ENCODE measurements around the gene PTAFR. TPM values are rescaled to one million over a fixed set of nuclear protein-coding genes. Genes with fewer than 3 reads are reported as not detected.

Gene PTAFR
- total RNA-seq, 5 donors from 2014 or later (not counting 1 experiment from before 2014, with no cell fraction given), result 0.37 to 3.8 (median 0.95) TPM

- Mint-ChIP-seq H3K9me3 (peaks cover 4% of the 10 kb centered on the region in 3 donors), H3K4me1 (peaks cover 20 to 26% (median 25%) of the 10 kb centered on the region in 3 donors), H3K27ac (no peak overlapping the region), H3K27me3 (no peaks in the 10 kb centered on the region), H3K36me3 (peaks cover 27% of the 10 kb centered on the region), H3K4me3 (no peak overlapping the region)
- Histone ChIP-seq H3K36me3 (ENCODE audit: control insufficient read depth in 2 of 2, extremely low read depth in 1 of 2, insufficient read depth in 1 of 2, low read length in 1 of 2) (peaks cover 3 to 13% of the 10 kb centered on the region in 2 donors), H3K27me3 (replicated peaks in 1 of 2; ENCODE audit: control insufficient read depth in 2 of 2, extremely low read depth in 1 of 2, insufficient read depth in 2 of 2, low read length in 1 of 2) (peaks cover 0 to 3% of the 10 kb centered on the region in 2 experiments), H3K4me1 (ENCODE audit: control insufficient read depth in 1 of 2, extremely low read depth in 1 of 2, insufficient read depth in 2 of 2, low read length in 2 of 2) (peaks cover 6 to 59% of the 10 kb centered on the region in 2 experiments), H3K4me3 (ENCODE audit: control insufficient read depth in 1 of 2, extremely low read depth in 1 of 2, low read length in 1 of 2) (no peak overlapping the region), H3K27ac (ENCODE audit: low read length) (no peak overlapping the region), H3K9me3 (no peaks in the 10 kb centered on the region)
- 70% methylated on average over 7 of the region's 8 CpGs for WGBS (ENCODE audit: insufficient coverage)
- POLR2A ChIA-PET, result interaction anchor here in 1 of 2 donors (0.5 kb wide), 1 partner anchor 37 kb away, joined by 3 read pairs; no protein-coding TSS in a partner anchor
- ATAC-seq (replicated peaks in 1 of 4) (no peak), DNase-seq (no peak)
- CTCF ChIA-PET, result no interaction called here
These were observed 18.0 kb upstream of the PTAFR start for GRCh38 chr1:28194326-28195035.

- Mint-ChIP-seq H3K4me3 (no peak overlapping the region), H3K9me3 (no peaks in the 10 kb centered on the region), H3K27me3 (no peaks in the 10 kb centered on the region), H3K27ac (no peak overlapping the region), H3K4me1 (peaks cover 12 to 19% (median 18%) of the 10 kb centered on the region in 3 donors), H3K36me3 (peaks cover 20% of the 10 kb centered on the region)
- Histone ChIP-seq H3K4me1 (ENCODE audit: control insufficient read depth in 1 of 2, extremely low read depth in 1 of 2, insufficient read depth in 2 of 2, low read length in 2 of 2) (peaks cover 0 to 52% of the 10 kb centered on the region in 2 experiments), H3K36me3 (ENCODE audit: control insufficient read depth in 2 of 2, extremely low read depth in 1 of 2, insufficient read depth in 1 of 2, low read length in 1 of 2) (peaks cover 3 to 10% of the 10 kb centered on the region in 2 donors), H3K27ac (ENCODE audit: low read length) (no peak overlapping the region), H3K9me3 (no peaks in the 10 kb centered on the region), H3K27me3 (replicated peaks in 1 of 2; ENCODE audit: control insufficient read depth in 2 of 2, extremely low read depth in 1 of 2, insufficient read depth in 2 of 2, low read length in 1 of 2) (peaks cover 0 to 3% of the 10 kb centered on the region in 2 experiments), H3K4me3 (ENCODE audit: control insufficient read depth in 1 of 2, extremely low read depth in 1 of 2, low read length in 1 of 2) (no peak overlapping the region)
- ChIA-PET POLR2A (no interaction called here), CTCF (no interaction called here)
- WGBS (ENCODE audit: insufficient coverage), result 93% methylated on average over 4 of the region's 8 CpGs
- ATAC-seq (replicated peaks in 1 of 4) (no peak), DNase-seq (no peak)
These were observed 17.2 kb upstream of the PTAFR start for GRCh38 chr1:28193701-28194161.

DNA sequence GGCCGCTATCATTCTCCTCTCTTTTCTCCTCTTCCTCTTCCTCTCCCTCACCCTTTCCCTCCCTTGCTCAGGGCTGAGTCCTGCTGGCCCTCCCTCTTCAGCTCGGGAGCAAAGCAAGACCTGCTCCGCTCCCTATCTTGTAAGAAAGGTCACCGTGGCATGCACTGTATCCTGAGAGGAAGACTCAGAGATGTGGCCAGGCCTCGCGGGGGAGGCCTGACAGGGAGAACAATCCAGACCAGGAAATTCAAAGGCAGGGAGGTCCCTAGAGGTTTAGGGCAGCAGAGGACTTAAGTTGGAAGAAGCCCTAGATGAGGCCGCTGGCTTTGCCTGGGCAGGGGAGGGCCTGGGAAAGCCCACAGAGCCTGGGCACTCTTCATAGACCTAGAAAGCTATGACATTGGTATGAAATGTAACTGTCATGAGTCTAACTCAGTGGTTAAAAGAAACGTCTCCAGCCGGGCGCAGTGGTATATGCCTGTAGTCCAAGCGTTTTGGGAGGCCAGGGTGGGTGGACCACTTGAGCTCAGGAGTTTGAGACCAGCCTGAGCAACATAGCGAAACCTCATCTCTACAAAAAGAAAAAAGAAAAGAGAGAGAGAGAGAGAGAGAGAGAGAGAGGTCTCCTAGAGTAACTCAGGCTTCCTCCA, 14.6 kb upstream of the PTAFR start:
- Histone ChIP-seq H3K4me1 (ENCODE audit: control insufficient read depth in 1 of 2, extremely low read depth in 1 of 2, insufficient read depth in 2 of 2, low read length in 2 of 2) (peaks cover 0 to 26% of the 10 kb centered on the region in 2 experiments), H3K9me3 (no peaks in the 10 kb centered on the region), H3K27me3 (replicated peaks in 1 of 2; ENCODE audit: control insufficient read depth in 2 of 2, extremely low read depth in 1 of 2, insufficient read depth in 2 of 2, low read length in 1 of 2) (no peaks in the 10 kb centered on the region), H3K4me3 (ENCODE audit: control insufficient read depth in 1 of 2, extremely low read depth in 1 of 2, low read length in 1 of 2) (no peak overlapping the region), H3K36me3 (ENCODE audit: control insufficient read depth in 2 of 2, extremely low read depth in 1 of 2, insufficient read depth in 1 of 2, low read length in 1 of 2) (peaks cover 0 to 3% of the 10 kb centered on the region in 2 donors), H3K27ac (ENCODE audit: low read length) (no peak overlapping the region)
- Mint-ChIP-seq H3K9me3 (no peaks in the 10 kb centered on the region), H3K27ac (no peak overlapping the region), H3K4me1 (no peaks in the 10 kb centered on the region), H3K4me3 (no peak overlapping the region), H3K36me3 (peaks cover 9% of the 10 kb centered on the region), H3K27me3 (no peaks in the 10 kb centered on the region)
- DNase-seq, result no peak
- ATAC-seq (replicated peaks in 1 of 4), result no peak
- ChIA-PET CTCF (interaction anchor here in 1 of 2 donors (0.5 kb wide), 1 partner anchor 248 kb away, joined by 3 read pairs; no protein-coding TSS in a partner anchor), POLR2A (interaction anchor here in 1 of 2 donors (0.7 kb wide), 1 partner anchor 38 kb away, joined by 6 read pairs; no protein-coding TSS in a partner anchor)
- 97% methylated on average over 7 of the region's 12 CpGs for WGBS (ENCODE audit: insufficient coverage)

- H3K4me3 Mint-ChIP-seq, result no peak overlapping the region
- POLR2A ChIA-PET, result no interaction called here
These were observed 14.0 kb upstream of the PTAFR start for GRCh38 chr1:28190337-28190979.

GRCh38 chr1:28185071-28185470, 8.6 kb upstream of the PTAFR start:
- Histone ChIP-seq H3K4me3 (ENCODE audit: control insufficient read depth in 1 of 2, extremely low read depth in 1 of 2, low read length in 1 of 2) (no peak overlapping the region), H3K9me3 (no peaks in the 10 kb centered on the region), H3K36me3 (ENCODE audit: control insufficient read depth in 2 of 2, extremely low read depth in 1 of 2, insufficient read depth in 1 of 2, low read length in 1 of 2) (no peaks in the 10 kb centered on the region), H3K4me1 (ENCODE audit: control insufficient read depth in 1 of 2, extremely low read depth in 1 of 2, insufficient read depth in 2 of 2, low read length in 2 of 2) (peaks cover 3 to 7% of the 10 kb centered on the region in 2 experiments), H3K27me3 (replicated peaks in 1 of 2; ENCODE audit: control insufficient read depth in 2 of 2, extremely low read depth in 1 of 2, insufficient read depth in 2 of 2, low read length in 1 of 2) (no peaks in the 10 kb centered on the region), H3K27ac (ENCODE audit: low read length) (no peak overlapping the region)
- H3K27me3 Mint-ChIP-seq, result no peaks in the 10 kb centered on the region
- no CpG with 5 or more reads among the region's 1 CpG for WGBS (ENCODE audit: insufficient coverage)
- DNase-seq (no peak), ATAC-seq (replicated peaks in 1 of 4) (no peak)
- peaks cover 5% of the 10 kb centered on the region for H3K36me3 Mint-ChIP-seq
- H3K27ac Mint-ChIP-seq, result no peak overlapping the region
- POLR2A ChIA-PET, result no interaction called here
- peaks cover 11 to 13% (median 12%) of the 10 kb centered on the region in 3 donors for H3K4me1 Mint-ChIP-seq
- no peaks in the 10 kb centered on the region for H3K9me3 Mint-ChIP-seq
- CTCF ChIA-PET, result interaction anchor here in 1 of 2 donors (0.5 kb wide), 1 partner anchor 22 kb away, joined by 4 read pairs; no protein-coding TSS in a partner anchor
- H3K4me3 Mint-ChIP-seq, result no peak overlapping the region

More at GRCh38 chr1:28190337-28190979, 14.0 kb upstream of the PTAFR start:
- H3K27me3 Mint-ChIP-seq, result no peaks in the 10 kb centered on the region
- Histone ChIP-seq H3K4me3 (ENCODE audit: control insufficient read depth in 1 of 2, extremely low read depth in 1 of 2, low read length in 1 of 2) (no peak overlapping the region), H3K36me3 (ENCODE audit: control insufficient read depth in 2 of 2, extremely low read depth in 1 of 2, insufficient read depth in 1 of 2, low read length in 1 of 2) (peaks cover 0 to 3% of the 10 kb centered on the region in 2 donors), H3K4me1 (ENCODE audit: control insufficient read depth in 1 of 2, extremely low read depth in 1 of 2, insufficient read depth in 2 of 2, low read length in 2 of 2) (peaks cover 0 to 19% of the 10 kb centered on the region in 2 experiments), H3K9me3 (no peaks in the 10 kb centered on the region), H3K27ac (ENCODE audit: low read length) (no peak overlapping the region), H3K27me3 (replicated peaks in 1 of 2; ENCODE audit: control insufficient read depth in 2 of 2, extremely low read depth in 1 of 2, insufficient read depth in 2 of 2, low read length in 1 of 2) (no peaks in the 10 kb centered on the region)
- CTCF ChIA-PET, result no interaction called here
- no peaks in the 10 kb centered on the region for H3K9me3 Mint-ChIP-seq
- ATAC-seq (replicated peaks in 1 of 4), result no peak
- H3K36me3 Mint-ChIP-seq, result peaks cover 9% of the 10 kb centered on the region
- DNase-seq, result no peak
- WGBS (ENCODE audit: insufficient coverage), result 56% methylated on average over 1 of the region's 3 CpGs
- H3K27ac Mint-ChIP-seq, result no peak overlapping the region
- H3K4me1 Mint-ChIP-seq, result no peaks in the 10 kb centered on the region
